NCI-H2196 treated with DMSO at 0.1 percent for 48 hours (cell line): ENCODE measurements around the gene UGT1A6.

Experiments
- DNase-seq: peaks from one replicate; lab custom pipeline; 2025; ENCODE audit not compliant: unreplicated experiment; lab: John Stamatoyannopoulos, UW

The UGT1A6 gene

GRCh38 chr2:233817995-233818638, 125.4 kb downstream of the UGT1A6 start:
- no peak for DNase-seq

GRCh38 chr2:233818639-233819621, 126.2 kb downstream of the UGT1A6 start:
- DNase-seq: no peak

DNA sequence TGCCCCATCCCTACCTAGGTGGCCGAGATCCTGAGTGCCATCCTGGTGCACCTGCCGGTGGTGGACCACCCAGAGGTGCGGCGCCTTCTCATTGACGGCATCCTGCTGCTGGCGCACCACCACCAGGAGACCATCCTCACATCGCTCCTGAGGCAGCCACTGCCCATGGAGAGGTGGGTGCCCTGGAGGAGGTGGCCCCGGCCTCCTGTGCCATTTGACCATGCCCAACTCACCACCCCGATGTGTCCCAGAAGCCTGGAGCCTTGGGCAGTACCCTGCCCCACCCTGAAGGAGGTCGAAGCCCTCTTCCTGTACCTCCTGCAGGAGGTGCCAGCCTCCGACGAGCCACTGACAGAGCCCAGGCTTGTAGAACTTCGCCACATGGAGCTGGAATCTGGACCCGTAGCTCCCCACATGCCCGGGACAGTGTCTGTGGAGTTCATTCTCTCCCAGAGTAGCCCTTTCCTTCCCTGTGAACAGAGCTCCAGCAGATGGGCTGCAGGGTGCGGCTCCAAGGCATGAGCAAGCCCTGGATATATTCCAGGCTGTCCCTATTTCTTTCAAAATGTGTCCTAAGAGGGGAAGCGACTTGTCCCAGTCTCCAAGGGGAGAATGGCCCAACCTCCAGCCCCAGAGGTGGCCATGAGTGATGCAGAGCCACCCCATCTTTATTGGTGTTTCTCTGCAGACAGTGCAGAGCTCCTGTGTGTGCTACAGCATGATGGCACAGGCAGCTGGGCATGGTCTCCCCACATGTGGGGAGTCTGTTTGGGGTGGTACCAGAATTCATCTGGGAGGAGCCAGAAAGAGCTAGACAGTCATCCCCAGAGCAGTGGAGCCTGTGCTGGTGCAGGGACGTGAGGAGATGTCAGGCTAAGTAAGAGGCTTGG, 127.4 kb downstream of the UGT1A6 start:
- no peak for DNase-seq

DNA sequence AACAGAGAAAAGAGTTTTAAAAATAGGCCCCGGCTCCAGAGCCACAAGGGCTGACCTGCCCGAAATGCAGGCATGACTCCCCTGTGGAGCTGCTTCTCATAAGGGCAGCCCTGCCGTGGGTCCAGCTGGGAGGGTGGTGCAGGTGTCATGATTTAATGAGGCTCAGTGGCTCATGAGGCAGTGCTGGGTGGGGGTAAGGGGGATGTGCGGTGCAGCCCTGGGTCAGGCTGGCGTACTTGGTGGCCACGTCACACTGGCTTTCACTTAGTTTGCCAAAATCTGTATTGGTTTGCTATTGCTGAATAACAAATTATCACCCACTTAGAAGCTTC, 128.1 kb downstream of the UGT1A6 start:
- DNase-seq: no peak

- no peak for DNase-seq
Measured at GRCh38 chr2:233821196-233821595, 128.5 kb downstream of the UGT1A6 start.

DNA sequence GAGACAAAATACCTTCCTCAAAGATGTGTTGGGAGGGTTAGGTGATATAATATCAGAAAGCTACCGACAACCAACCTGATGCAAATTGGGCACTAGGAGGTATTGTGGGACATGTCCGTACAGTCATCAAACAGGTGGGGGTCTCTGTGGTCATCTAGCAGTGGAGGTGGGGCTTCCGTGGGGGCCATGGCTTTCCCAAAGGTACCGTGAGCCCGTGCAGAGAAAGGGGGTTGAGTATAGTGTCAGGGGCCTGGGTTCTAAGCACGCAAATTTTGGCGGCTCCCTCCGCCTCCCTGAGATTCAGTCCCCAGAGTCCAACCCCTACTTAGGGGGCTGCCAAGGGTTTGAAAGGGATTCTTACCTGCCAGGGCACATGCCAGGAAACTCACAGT, 129.0 kb downstream of the UGT1A6 start:
- DNase-seq: no peak

DNA sequence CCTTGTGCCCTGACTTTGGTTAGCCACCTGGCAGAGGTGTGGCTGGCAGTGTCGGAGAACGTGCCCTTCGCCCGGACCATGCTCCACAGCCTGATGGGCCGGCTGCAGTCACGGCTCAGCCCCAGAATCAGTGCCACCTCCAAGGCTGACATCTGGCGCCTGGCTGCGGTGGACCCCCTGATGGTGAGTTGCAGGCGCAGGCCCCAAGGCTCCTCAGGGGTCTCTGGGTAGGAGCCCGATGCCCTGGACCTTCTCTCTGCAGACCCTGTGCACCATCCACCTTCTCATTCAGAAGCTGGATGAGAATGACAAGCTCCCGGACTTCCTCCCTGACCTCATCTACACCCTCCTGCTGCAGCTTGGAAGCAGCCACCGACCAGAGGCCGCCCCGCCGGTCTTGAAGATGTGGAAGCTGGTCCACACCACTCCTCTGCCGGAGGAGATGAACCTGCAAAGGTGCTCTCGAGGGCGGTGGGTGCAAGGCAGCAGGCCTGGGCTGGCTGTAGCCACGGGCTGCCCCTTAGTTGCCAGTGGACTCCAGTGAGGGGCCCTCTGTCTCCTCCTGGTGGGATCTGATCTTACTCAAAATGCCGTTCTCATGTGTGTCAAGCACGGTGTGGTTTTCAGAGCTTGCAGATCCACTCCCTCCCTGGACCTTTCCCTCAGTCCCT, 129.5 kb downstream of the UGT1A6 start:
- DNase-seq: no peak
